ENCODE measurements around the gene KNDC1.

KNDC1 gene

DNA sequence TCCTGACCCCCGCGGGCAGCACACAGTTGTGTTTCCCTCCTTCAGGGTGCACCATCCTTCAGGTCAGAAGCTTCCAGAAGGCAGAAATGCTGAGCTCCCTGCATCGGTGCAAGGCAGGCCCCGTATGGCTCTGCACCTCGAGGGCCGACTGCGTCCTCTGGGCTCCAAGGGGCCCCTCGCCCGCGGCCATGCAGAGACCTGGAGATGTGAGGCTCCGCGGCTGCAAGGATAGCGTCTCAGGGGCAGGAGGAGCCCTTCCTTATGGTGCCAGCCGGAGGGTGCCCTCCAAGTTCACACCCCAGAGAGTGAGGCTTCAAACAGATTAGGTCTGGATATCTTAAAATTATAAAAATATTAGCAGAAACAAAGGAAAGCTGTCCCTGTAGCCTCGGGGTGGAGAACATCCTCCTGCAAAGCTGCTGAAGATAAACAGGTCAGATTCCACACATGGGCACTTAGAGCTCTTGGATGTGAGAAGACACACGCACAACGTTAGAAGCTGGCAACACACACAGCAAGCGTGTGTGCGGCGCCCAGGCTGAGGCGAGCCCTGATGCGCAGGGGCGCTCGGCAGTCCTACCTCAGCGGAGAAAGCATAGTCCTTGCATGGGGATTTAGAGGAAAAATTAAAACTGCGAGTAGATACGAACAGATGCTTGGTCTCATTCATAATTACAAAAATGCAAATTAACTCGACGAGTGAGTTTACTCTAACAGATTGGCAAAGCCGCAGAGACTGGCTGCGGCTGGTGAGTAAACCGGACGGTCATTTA, 20.4 kb downstream of the KNDC1 start:
- DNase-seq, result no peak

DNA sequence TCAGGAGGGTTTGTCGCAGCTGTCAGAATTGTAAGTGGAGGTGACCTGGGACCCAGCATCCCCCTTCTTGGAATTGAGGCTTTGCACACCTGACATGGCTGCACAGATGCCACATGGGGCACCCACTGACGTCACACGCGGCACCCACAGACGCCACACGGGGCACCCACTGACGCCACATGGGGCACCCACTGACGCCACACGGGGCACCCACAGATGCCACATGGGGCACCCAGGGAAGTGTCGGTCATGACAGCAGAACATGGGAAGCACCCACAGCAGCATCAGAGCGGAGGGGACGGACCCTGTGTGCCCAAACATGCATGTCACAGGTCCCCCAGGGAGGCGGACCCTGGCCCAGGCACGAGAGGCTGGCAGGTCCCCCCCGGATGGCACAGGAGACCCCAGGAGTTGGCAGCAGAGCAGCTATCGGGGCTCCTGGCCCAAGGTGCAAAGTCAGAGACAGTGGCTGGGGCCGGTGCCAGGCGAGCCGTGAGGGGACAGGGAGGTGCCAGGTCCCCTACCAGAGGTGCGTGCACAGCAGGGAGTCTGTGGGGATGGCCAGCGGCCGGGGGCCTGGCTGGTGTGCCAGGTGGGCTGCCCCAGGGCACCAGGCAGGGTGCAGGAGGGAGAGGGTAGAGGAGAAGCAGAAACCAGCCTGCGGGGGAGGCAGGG, 21.1 kb downstream of the KNDC1 start:
- no peak for DNase-seq

DNA sequence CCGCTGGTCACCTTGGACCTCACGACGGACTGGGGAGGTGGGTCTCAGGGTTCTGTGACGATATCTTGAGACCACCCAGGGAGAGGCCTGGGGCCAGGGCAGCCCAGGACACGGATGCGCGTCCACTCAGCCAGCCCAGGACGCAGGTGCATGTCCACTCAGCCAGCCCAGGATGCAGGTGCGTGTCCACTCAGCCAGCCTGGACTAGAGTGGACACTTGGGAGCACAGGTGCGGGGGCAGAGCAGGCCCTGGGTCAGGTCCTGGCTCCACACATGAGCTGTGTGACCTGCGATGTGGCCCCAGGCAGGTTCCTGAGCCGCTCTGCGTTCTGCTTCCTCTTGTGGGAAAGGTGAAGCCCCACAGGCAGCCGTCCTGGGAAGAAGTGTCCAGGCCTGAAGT, 22.2 kb downstream of the KNDC1 start:
- DNase-seq, result no peak

DNA sequence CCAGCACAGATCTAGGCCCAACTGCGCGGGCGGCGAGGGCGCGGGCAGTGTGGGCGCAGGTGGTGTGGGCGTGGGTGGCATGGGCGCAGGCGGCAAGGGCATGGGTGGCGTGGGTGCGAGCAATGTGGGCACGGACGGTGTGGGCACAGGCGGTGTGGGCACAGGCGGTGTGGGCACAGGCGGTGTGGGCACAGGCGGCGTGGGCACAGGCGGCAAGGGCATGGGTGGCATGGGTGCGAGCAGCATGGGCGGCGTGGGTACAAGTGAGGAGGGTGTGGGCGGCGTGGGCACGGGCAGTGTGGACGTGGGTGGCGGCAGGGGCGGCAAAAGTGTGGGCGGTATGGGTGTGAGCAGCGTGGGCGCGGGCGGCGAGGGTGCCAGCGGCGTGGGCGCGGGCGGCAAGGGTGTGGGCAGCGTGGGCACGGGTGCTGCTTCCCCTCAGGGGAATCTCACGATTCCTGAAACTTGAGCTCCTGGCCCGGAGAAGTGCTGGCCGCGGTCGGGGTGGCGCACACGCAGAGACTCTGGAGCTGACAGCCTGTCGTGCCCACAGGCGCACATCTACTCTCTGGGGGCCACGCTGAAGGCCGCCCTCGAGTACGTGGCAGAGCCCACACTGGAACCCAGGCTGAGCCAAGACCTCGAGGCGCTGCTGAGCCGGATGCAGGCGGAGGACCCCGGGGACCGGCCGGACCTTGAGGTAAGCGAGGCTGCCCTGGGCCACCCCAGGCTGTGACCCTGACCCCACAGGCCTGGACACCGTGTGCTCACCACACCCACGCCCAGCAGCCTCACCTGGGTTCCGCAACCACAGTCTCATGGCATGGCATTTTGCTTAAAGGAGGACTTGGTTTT, 23.0 kb downstream of the KNDC1 start:
- DNase-seq, result no peak

DNA sequence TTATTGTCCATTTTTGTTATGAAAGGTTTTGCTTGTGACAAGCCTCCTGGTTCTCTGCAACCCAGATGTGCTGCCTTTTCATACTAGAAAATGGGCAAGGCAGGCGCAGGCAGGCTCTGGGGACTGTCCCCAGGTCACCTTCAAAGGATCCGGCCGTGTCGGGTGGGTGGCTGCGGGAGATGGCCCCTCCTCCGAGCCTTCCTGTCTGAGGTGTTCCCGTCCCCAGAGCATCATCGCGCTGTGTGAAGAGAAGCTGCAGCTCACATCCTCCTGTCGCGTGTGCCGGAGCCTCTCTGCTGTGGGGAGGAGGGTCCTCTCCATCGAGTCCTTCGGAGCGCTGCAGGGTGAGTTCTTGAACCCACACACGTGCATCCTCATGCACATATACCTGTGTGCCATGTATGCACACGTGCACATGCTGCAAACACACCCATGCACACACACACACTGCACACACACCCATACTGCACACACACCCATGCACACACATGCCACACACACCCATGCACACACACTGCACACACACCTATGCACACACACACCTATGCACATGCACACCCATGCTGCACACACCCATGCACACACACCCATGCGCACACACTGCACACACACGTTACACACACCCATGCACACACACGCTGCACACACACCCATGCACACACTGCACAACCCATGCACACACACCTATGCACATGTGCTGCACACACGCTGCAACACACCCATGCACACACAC, 23.8 kb downstream of the KNDC1 start:
- DNase-seq, result no peak

DNA sequence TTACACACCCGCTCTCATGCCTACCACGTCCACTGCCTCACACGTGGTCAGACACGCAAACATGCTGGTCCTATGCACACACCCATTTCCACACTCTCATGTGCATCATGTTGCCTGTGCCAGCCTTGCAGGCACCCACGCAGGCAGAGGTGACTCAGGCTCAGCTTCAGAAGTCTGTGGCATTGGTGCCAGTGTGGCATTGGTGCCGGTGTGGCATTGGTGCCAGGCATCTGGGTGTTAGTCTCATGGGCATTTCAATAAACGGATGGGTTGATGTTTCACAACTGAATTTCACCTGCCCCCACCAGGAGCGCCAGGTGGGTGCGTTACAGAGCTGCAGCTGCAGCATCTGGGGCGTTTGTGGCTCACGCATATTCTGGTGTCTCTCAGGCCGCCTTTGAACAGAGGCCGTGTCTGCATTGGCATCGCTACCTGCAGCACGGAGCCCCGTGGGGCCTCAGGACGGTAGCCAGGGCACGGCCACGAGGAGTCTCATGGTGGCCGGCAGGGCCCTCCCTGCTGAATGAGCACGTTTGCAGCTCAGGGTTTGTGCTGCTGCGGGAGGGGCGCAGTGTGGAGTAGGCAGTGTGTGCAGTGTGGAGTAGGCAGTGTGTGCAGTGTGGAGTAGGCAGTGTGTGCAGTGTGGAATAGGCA, 24.7 kb downstream of the KNDC1 start:
- DNase-seq, result no peak

DNA sequence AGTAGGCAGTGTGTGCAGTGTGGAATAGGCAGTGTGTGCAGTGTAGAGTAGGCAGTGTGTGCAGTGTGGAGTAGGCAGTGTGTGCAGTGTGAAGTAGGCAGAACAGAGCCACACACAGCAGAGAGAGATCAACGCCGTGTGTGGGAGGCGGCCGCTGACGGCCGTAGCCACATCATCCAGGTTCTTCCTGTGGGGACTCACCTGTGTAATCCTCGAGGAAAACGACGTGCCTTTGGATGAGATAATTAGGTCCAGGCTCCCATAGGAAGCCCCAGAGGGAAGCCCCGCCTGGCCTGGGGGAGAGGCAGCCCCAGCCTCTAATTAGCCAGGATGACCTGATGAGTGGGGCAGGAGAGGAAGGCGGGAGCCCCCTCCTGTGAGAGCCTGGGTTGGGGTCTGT, 25.4 kb downstream of the KNDC1 start:
- no peak for DNase-seq

DNA sequence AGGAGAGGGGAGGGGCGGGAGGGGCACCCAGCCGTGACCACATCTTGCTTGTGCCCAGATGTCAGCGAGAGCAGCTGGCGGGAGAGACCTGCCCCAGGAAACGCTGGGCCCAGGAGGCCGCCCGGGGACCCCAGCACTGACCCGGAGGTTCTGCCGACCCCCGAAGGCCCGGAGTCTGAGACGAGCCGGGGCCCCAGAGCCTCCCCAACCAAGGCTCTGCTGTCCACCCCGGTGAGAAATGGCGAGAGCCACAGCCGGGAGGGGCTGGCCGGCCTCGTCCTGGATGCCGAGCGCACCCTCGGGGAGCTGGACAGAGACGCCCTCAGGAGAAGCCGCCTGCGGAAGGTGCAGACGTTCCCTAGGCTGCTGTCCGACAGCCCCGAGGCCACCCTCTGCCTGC, 25.9 kb downstream of the KNDC1 start:
- no peak for DNase-seq

DNA sequence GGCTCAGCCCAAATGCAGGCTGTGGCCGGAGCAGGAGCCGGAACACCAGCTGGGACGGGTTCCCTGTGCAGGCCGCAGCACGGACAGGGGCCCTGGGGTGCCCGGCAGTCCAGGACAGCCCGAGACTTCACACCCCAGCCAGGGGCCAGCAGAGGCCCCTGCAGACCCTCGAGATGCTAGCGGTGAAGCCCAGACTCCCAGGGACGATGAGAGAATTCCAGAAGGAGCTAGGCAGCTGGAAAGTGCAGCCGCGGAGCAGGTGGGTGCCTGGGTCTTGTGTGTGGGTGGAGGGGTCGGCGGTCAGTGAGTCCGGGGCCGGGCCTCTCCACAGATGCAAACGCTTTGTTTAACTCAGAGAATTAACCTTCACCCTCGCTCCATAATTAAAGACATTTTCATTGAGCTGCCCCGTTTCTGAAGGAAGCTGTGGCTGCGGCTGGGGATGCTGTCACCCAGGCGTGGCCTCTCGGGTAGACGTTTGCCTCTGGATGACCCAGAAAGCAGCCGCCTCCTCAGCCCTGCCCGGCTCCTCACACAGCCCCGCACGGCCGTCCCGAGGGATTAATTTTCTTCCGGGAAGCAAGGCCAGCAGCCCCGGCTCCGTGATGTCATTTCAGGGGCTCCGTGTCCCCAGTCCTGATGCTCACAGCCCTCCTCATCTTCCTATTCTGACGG, 26.5 kb downstream of the KNDC1 start:
- DNase-seq, result no peak

DNA sequence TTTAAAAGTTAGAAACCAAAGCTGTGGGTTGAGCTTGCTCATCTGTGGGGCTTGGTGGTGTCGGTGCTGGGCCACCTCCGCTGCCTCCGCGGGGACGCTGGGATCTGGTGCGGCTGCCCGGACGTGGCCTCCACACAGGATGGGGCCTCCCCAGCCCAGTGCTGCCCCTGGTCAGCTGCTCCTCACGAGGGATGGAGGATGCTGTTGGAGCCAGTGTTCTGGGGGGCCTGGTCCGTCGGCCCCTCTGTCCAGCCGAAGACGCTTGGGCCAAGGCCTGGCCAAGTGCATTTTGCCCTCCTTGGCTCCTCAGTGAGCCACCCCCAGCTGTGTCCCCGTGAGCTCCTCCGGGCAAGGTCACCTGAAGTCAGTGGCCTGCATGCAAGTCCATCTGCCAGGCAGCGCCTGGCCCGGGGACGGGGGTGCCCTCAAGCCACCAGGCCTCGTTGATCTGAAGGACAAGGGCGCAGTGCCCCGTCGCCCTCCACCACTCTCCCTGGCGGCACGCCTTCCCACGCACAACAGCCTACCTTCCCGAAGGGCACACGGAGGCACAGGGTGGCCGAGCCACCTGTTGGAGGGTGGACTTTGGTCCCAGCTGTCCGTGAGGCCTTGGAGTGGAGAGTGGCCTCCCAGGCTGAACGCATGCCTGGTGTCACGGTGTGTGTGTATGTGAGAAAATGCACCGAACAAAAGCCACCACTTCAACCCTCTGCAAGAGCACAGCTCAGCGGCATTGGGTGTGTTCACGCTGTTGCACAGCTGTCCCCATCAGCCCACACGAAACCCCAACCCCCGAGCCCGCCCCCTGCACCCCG, 27.3 kb downstream of the KNDC1 start:
- DNase-seq, result no peak

DNA sequence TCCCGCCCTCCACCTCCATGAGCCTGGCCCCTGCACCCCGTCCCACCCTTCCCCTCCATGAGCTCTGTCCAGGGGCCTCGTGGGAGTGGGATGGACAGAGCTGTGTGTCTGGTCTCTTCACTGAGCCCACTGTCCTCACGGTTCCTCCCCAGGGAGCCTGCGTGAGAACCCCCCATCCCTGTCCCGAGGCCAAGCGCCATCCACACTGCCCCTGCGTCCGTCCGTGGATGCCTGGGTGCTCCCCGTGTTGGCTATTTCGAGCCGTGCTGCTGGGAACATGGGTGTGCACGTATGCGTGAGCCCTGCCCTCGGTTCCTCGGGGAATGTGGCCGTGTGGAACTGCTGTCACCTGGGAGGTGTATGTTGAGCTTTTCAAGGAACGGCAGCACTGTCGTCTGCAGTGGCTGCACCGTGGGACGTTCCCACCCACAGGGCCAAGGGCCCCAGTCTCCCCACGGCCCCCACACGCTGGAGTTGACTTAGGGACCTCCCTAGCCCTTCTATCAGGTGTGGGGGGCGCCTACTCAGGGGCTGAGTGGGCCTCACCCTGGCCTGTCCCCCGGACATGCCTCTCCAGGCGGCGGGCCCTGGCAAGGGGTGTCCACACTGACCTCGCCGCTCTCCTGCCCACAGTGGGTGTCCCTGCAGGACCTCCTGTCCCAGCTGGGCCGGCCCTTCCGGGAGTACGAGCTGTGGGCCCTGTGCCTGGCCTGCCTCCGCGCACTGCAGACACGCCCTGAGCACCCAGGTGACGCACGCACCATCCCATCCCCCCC, 28.1 kb downstream of the KNDC1 start:
- no peak for DNase-seq

DNA sequence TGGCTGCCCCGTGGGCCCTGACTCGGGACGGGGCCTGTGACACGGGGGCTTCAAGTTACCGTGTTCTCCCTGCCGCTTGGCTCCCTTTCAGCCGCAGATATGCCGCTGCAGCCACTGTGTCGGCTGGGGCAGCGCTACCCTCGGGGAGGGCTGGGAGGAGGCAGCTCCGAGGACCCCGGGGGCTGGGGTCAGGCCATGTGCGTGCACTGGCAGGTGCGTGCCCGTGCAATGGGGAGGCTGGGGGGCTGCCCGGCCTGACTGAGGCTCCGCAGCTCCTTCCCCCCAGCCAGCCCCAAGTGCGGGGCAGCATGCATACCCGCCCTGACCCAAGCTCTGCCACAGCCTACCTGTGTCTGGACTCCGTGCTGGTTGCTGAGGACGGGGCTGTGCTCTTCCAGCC, 29.2 kb downstream of the KNDC1 start:
- DNase-seq, result no peak

DNA sequence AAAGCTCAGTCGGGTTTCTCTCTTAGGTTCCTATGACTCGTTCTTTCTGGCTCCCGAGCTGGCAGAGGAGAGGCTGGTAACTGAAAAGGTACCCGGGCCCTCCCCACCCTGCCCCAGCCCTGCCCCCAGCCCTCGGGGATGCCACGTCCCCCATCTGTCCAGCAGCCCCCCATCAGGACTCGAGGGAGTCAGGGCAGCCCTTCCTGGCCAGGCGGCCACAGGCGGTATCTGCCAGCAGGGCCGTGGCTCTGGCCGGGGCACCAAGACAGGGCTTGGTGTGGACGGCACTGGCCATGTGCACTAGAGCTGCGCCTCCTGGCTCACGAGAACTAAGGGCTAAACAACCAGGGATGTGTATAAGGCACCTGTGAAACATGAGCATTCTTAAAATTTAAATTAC, 29.7 kb downstream of the KNDC1 start:
- DNase-seq, result no peak

DNA sequence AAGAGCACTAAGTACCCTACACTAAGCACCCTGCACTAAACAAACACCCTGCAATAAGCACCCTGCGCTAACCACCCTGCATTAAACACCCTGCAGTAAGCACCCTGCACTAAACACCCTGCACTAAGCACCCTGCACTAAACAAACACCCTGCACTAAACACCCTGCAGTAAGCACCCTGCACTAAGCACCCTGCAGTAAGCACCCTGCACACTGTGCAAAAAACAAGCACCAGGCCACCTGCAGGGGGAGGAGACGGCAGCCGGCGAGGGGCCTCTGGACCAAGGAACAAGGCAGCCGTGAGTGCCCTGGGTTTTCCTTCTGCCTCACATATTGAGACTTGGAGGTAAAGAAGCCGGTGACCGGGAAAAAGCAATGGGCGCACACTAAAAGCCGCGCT, 30.2 kb downstream of the KNDC1 start:
- DNase-seq, result no peak

DNA sequence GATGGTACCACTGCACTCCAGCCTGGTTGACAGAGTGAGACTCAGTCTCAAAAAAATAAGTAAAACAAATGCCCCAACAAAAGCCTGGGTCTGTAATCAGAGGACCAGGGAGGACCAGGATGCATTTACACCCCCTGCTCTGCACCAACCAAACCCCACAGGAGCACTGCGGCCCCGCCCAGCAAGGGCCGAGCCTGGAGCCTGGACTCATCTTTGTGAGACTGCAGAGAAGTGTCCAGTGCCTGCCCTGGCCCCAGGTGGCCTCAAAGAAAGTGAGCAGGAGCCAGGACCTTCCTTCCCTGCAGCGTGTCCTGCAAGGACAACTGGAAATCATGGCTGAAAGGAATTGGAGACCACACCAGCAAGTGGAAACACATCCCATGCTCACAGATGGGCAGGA, 31.6 kb downstream of the KNDC1 start:
- no peak for DNase-seq

DNA sequence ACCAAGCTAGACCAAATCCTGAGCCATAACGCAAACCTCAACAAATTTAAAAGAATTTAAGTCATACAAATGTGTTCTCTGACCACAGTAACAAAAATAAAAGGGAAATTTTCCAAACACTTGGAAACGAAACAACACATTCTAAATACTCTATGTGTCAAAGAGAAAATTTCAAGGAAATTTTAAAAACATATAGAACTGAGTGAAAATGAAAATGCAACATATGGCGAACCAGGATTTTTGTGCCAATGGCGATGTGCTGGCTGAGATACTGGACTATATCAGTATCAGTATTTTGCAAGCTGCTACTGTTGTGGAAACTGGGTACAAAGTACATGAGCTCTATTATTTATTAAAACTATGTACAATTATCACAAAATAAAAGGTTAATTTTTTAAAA, 34.1 kb downstream of the KNDC1 start:
- no peak for DNase-seq

DNA sequence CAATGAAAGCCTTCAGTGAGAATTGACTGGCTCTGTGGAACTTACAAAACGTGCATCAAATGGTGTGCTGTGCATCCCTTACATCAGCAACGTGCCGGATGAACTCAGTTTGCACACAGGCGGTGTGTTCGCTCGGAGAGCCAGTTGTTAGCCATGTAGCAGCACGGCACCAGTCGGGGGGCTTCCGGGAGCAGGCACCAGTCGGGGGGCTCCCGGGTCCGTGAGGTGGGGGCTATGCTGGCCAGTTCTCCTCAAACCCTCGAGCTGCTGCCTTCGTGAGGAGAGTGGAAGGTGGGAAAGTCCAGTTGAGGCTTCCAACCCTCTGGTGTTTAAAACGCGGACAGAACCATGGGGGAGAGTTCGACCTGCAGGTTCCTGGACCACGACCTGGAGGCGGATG, 35.1 kb downstream of the KNDC1 start:
- no peak for DNase-seq

DNA sequence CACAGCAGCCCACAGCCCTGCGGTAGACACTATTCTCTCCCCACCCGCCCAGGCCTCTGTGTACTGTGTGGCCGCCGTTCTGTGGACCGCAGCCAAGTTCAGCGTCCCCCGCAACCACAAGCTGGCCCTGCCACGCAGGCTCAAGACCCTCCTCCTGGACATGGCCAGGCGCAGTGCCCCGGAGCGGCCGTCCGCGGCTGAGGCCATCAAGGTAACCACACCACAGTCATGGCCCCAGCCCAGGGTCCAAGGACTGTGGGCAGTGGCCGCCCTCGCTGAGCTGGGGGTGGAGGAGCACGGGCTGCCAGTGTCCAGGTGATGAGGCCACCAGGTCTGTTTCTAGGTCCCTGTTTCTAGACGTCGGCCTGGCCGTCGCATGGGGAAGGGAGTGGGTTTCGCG, 35.6 kb downstream of the KNDC1 start:
- no peak for DNase-seq

DNA sequence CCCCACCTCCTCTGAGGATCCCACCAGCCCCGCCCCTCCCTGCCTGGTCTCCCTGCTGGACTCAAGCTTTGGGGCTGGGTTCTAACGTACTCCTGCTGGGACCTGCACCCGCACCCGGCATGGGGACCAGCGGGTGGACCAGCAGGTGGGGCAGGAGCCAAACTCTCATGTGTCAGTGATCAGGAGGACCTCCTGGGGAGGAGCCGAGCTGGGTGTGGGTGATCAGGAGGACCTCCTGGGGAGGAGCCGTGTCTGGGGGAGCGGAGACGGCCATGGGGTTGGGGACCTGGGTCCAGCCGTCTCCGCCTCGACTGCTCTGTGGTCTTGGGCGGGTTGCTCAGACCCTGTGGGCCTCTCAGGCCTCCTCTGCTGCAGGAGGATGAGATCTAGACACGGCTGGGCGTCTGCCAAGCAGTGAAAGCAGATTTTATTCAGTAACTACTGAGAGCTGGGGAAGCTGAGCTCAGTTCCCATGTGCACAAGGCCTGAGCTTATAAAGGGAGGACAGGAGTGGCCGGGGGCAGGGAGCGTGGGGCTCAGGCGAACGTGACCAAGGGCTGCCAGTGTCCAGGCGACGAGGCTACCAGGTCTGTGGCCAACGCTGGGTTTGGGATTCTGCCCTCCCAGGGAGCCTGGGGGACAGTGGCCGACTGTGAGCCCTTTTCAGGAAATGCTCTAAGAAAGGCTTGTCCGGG, 36.3 kb downstream of the KNDC1 start:
- no peak for DNase-seq
